GM21526 (cell line): Measurements from ENCODE around the gene FAM25C.
"Not testable (repeated sequence)": the region's sequence is repeated elsewhere in the genome, so short reads cannot be mapped to it uniquely, and the experiment has no call there.

Source experiments
- ATAC-seq: cut with Tn5 transposase; IDR thresholded peaks from one replicate; pipeline ENCODE4 v1.9.1; 2021; ENCODE audit warnings: moderate library complexity; ENCODE audit not compliant: unreplicated experiment, low FRiP score

The FAM25C gene

DNA sequence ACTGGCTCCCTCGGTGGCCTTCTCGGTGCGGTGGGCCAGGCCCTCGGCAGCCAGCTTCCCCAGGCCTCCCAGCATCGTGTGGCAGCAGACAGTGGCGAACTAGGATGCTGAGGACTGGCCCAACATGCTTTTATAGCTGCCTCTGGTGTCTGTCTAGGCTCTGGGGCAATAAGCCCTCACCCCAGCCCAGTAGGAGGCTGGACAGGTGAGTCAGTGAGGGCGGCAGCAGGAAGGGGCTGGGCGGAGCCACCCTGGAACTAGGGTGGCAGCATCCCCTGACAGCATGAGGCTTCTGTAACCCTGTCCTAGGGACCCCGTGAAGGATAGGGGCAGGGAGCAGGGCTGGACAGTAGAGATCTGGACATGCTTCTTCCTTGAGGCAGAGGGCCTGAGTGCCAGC is at the start of gene FAM25C:
FAM25C (minus strand) TSS at position 101 of the 400 bp plus-strand sequence; CDS start at position 75, 26 bp downstream.
- not testable (repeated sequence) for ATAC-seq

- ATAC-seq: not testable (repeated sequence)
Observed at GRCh38 chr10:48044557-48044956, 45.0 kb upstream of the FAM25C start.

GRCh38 chr10:48031390-48031789 is 31.8 kb upstream of the FAM25C start:
- not testable (repeated sequence) for ATAC-seq

DNA sequence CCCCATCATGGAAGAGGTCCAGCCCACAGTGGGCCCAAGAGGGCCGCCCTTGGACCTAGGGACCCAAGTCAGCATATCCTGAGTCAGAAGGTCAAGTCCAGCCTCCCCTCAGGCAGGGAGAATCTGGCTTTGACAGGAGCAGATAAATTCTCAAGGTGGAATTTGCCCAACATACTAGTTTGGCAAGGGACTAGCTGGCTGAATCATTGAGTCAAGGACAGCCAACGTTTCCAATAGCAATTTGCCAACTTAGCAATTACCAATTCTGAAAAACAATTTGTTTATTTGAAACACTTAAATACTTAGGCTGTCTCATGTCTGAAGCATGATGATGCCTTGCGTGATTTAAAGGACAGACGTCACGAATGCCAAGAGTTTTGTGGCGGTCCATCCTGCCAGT is 2.7 kb upstream of the FAM25C start:
- not testable (repeated sequence) for ATAC-seq

GRCh38 chr10:47994045-47994444 is 5.5 kb downstream of the FAM25C start:
- ATAC-seq: not testable (repeated sequence)

DNA sequence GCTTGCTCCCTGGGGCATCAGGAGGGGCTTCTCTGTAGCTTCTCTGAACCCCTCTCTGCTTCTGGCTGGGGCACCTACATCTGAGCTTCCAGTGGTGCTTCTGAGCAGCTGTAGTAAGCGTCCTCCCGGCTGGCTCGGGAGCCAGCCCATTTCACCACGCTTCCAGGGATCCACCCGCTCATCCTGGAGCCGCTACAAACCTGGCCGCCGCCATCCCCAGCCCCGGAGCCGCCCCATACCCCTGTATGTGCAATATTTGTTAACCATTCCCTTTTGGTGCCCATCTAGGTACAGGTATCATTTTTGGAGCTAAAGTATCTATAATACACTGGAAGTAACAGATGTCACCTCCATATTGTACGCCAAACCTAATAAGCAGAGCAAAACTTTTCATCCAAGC is 7.0 kb downstream of the FAM25C start:
- ATAC-seq: not testable (repeated sequence)

DNA sequence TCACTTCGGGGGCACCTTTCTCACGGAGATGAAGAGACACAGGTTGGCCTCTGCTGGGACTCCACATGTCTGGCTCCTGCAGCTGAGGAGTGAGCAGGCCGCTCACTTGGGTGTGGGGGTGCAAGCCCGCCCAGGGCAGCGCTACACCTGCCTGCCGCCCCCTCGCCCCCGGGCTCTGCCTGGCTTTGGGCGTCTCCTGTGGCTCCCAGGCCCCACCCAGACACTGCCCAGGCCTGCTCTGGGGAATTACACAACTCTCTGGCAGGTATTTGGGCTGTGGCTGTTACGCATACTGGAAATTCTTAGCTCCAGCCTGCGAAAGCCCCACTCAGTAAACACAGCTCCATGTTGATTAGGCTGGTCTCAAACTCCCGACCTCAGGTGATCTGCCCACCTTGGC is 7.9 kb downstream of the FAM25C start:
- ATAC-seq: not testable (repeated sequence)

DNA sequence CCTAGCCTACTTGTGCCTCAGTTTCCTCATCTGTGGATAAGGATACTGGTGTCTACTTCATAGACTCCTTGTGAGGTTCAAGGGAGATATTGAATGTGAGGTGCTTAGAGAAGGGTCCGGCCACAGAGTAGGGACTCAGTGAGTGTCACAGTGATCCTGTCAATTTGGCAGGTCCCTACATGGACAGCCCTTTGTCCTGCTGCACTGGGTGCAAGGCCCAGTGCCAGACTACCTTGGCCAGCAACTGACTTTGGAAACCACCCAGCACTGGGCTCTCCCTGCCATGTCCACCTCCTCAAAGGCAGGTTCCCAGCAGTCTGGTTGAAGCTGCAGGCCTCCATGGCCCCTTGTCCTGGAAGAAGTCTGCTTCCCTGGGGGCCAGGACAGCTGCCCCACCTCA is 9.5 kb downstream of the FAM25C start:
- not testable (repeated sequence) for ATAC-seq

DNA sequence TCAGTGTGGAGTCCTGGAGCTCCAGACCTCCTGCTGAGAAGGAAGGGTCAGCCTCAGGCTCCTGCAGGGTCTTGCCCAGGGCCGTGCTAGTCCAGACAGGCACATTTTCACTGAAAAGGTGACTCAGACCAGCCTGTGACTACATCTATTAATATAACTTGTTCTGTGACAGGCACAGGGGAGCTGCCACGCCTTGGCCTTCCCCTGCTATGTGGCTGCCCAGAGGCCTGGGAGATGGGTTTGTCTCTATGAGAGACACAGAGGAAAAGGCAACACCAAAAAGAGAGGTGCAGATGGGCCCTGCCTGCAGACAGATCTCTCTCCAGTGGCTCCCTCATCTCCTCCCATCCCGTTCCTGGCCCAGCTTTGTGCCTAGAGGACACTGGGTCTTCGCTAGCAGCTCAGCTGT is 10.0 kb downstream of the FAM25C start:
- not testable (repeated sequence) for ATAC-seq

GRCh38 chr10:47988718-47989541 is 10.7 kb downstream of the FAM25C start:
- ATAC-seq: not testable (repeated sequence)

DNA sequence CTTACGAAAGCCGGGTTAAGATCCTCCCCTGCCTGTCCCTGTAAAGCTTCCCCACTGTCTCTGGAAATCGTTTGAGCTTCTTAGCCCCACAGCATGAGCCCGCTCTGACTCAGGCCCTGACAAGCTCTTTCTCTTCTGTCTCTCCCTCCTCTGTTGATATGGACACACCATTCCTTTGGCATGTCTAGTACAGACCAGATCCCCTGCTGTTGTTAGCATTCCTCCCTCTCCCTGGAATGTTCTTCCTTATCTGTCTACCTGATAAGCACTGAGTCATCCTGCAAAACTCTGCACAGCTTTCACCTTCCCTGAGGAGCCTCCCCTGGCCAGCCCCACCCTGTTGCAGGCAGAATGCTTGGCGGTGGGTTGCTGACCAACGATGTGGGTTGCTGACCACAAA is 11.6 kb downstream of the FAM25C start:
- not testable (repeated sequence) for ATAC-seq

GRCh38 chr10:47986413-47987230 is 13.0 kb downstream of the FAM25C start:
- ATAC-seq: not testable (repeated sequence)

- ATAC-seq: not testable (repeated sequence)
Observed at GRCh38 chr10:47975409-47975808, 24.2 kb downstream of the FAM25C start.

GRCh38 chr10:47973131-47973530 is 26.5 kb downstream of the FAM25C start:
- ATAC-seq: not testable (repeated sequence)

GRCh38 chr10:47972077-47972476 is 27.5 kb downstream of the FAM25C start:
- not testable (repeated sequence) for ATAC-seq

DNA sequence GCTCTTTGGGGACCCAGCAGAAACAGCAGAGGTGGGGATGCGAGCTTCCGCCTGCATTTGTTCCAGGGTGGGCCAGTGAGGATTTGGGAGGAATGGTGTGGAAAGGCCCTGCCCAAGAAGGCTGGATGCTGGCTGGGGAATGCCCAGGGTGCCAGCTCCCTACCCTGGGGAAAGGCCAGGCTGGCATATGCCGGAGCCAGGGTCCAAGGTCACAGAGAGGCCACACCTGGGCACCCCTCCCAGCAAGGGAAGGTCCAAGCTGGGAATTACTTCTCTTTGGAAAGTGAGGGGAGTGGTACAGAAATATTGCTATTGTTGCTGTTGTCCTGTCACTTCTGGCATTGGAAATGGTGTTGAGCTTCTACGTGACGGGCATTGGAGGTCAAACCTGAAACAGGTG is 28.0 kb downstream of the FAM25C start:
- ATAC-seq: not testable (repeated sequence)

GRCh38 chr10:47970047-47970446 is 29.5 kb downstream of the FAM25C start:
- not testable (repeated sequence) for ATAC-seq

DNA sequence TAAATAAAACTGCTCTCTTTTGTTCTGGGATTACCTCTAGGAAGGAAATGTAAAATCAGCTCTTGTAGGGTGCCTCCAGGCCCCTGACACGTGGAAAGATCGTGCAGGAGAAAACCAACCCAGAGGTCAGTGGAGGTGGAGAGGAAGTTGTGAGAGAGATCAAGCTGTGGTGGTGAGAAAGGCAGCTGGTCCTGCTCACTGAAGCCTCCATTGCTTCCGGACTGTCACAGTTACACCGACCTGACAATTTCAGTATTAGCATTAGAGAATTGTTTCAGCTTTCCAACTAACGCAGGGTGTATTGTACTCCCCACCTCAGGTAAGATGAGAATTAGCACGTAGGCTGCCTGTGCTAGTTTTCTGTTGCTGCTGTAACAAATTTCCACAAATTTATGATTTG is 30.6 kb downstream of the FAM25C start:
- peak; percentile 75 for ATAC-seq

DNA sequence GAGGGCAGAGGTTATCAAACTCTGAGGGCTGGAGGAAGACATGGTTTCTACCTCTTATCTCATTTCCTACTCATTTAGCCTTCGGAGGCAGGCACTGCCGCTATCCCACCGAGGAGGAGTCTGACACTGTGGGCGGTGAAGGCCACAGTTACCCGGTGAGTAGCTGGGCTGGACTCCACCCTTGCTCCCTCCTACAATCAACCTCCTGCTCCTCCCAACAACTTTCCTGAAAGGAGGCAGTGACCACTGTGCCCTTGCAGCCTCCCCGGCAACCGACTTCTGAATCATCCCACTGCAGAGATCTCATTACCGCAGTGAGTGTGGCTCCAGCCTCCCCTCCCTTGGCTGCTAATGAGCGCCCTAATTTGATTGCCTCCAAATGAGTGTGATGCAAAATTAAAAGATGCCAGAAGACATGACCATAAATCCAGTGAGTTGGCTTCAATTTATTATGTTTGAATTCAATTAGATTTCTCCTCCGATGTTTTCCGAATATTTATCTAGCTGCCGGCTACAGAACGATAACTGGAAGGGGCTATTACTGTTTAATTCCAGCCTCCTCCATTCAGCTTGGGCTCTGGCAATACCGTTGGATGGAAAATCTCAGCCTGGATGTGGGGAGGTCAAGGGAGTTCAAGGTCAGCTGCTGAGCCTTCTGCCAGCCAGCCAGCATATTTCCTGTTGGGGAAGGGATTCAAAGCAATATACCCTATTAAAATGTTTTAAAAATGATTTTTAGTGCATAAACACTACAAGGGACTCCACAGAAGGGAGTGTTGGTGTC is 35.1 kb downstream of the FAM25C start:
- ATAC-seq: not testable (repeated sequence)

DNA sequence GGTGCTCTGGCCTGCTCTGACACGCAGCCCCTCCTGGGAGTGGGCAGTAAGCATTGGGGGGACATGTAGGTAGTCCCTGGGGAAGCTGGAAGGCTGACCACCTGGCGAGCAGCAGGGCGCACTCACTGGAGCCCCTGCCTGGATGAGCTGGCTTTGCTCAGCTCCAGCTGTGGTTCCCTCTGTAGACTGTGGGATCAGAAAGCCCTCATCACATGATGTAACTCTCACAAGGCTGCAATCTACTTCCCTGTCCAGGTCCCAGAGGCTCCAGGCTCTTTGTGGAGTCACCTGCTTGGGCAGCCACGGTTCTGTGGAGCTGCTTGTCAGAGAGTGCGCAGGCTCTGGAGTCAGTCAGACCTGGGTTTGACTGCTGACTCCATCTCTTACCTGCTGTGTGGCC is 36.8 kb downstream of the FAM25C start:
- not testable (repeated sequence) for ATAC-seq
